ENCODE measurements around the gene ITGB5.

GRCh38 chr3:124846189-124846588 is 41.0 kb downstream of the ITGB5 start:
- TF ChIP-seq CTCF (IDR thresholded peaks at IDR 0.05) (no peak), EZH2 (IDR thresholded peaks at IDR 0.05; ENCODE audit: borderline replicate concordance, insufficient read depth, low read depth, low read length, poor library complexity, severe bottlenecking) (no peak)
